ENCODE data around the gene HECA. TPM values are rescaled to one million over a fixed set of nuclear protein-coding genes. Genes with fewer than 3 reads are reported as not detected.

Gene HECA
- total RNA-seq, 1 donor from 2014 or later = 48.9 TPM

GRCh38 chr6:139159016-139159415, 24.1 kb downstream of the HECA start:
- TF ChIP-seq, protein P1, sequence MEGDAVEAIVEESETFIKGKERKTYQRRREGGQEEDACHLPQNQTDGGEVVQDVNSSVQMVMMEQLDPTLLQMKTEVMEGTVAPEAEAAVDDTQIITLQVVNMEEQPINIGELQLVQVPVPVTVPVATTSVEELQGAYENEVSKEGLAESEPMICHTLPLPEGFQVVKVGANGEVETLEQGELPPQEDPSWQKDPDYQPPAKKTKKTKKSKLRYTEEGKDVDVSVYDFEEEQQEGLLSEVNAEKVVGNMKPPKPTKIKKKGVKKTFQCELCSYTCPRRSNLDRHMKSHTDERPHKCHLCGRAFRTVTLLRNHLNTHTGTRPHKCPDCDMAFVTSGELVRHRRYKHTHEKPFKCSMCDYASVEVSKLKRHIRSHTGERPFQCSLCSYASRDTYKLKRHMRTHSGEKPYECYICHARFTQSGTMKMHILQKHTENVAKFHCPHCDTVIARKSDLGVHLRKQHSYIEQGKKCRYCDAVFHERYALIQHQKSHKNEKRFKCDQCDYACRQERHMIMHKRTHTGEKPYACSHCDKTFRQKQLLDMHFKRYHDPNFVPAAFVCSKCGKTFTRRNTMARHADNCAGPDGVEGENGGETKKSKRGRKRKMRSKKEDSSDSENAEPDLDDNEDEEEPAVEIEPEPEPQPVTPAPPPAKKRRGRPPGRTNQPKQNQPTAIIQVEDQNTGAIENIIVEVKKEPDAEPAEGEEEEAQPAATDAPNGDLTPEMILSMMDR (IDR thresholded peaks at IDR 0.05) = no peak
- H3K4me1 ChIP-seq = peaks cover 24% of the 10 kb centered on the region
- no peaks in the 10 kb centered on the region for H3K27me3 ChIP-seq
- H3K4me3 ChIP-seq = no peak overlapping the region
- H3K36me3 ChIP-seq = no peaks in the 10 kb centered on the region
- DNase-seq (no peak), ATAC-seq (no peak)
- intact Hi-C loops (cut with DNase I) = no loop called here
- H3K9me3 ChIP-seq = no peaks in the 10 kb centered on the region
- H3K27ac ChIP-seq = no peak overlapping the region

DNA sequence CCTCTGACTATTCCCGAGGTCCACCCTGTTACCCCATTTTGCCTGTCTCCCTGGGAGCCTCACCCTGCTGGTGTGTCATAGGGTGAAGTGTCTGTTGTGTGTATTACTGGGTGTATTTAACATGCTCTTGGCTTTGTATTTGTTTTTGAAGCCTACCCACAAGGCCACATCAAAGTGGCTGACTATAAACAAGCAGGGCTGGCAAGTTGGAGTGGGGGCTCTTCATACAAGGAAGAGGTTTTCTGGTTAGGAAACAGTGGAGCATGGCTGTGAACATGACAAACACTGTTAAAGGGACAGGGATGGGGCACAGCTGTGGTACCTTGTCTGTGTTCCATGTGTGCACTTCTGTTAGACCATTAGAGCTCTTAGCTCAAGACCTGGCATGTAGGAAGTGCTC, 26.3 kb downstream of the HECA start:
- no peaks in the 10 kb centered on the region for H3K9me3 ChIP-seq
- intact Hi-C loops (cut with DNase I) = no loop called here
- H3K4me1 ChIP-seq = peaks cover 28% of the 10 kb centered on the region
- DNase-seq = no peak
- H3K36me3 ChIP-seq = peaks cover 1% of the 10 kb centered on the region
- H3K4me3 ChIP-seq = no peak overlapping the region
- no peak overlapping the region for H3K27ac ChIP-seq
- TF ChIP-seq, protein P1 (IDR thresholded peaks at IDR 0.05) = no peak
- peak; percentile 82 for ATAC-seq
- H3K27me3 ChIP-seq = no peaks in the 10 kb centered on the region

GRCh38 chr6:139161817-139162284, 27.0 kb downstream of the HECA start:
- H3K4me3 ChIP-seq = no peak overlapping the region
- H3K4me1 ChIP-seq = peaks cover 28% of the 10 kb centered on the region
- intact Hi-C loops (cut with DNase I) = no loop called here
- no peaks in the 10 kb centered on the region for H3K9me3 ChIP-seq
- ATAC-seq = no peak
- DNase-seq = no peak
- TF ChIP-seq, protein P1 (IDR thresholded peaks at IDR 0.05) = no peak
- peaks cover 8% of the 10 kb centered on the region for H3K36me3 ChIP-seq
- no peaks in the 10 kb centered on the region for H3K27me3 ChIP-seq
- no peak overlapping the region for H3K27ac ChIP-seq

DNA sequence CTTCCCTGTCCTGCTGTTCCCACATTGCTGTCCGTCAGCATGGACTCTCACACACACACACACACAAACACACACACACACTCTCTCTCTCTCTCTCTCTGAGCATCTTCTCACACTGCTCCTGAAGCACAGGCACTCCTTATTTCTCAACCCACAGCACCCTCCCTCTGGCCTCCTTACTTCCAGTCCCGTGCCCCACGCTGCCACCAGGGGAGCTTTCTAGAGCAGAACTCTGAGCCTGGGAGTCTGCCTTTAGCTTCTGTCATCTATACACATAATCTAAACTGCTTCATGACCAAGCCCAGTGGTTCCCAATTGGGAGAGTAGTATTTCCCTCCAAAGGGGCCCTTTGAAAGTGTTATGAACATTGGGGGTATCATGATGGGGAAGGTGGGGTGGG, 29.1 kb downstream of the HECA start:
- Histone ChIP-seq H3K27me3 (no peaks in the 10 kb centered on the region), H3K27ac (no peak overlapping the region), H3K9me3 (no peaks in the 10 kb centered on the region), H3K36me3 (peaks cover 22% of the 10 kb centered on the region), H3K4me1 (peaks cover 28% of the 10 kb centered on the region), H3K4me3 (no peak overlapping the region)
- DNase-seq (no peak), ATAC-seq (peak; percentile 27)
- intact Hi-C loops (cut with DNase I) = no loop called here
- TF ChIP-seq, protein P1 (IDR thresholded peaks at IDR 0.05) = peak; percentile 5

- no peak for DNase-seq
- intact Hi-C loops (cut with DNase I) = no loop called here
- ATAC-seq = no peak
- Histone ChIP-seq H3K27ac (no peak overlapping the region), H3K4me3 (no peak overlapping the region), H3K9me3 (no peaks in the 10 kb centered on the region), H3K4me1 (peaks cover 28% of the 10 kb centered on the region), H3K27me3 (no peaks in the 10 kb centered on the region), H3K36me3 (peaks cover 22% of the 10 kb centered on the region)
- TF ChIP-seq, protein P1 (IDR thresholded peaks at IDR 0.05) = no peak
Observed at GRCh38 chr6:139165324-139165723, 30.4 kb downstream of the HECA start.

Measured in upper lobe of right lung (tissue), 1 donor.